Spleen (tissue), 7 donors: ENCODE data around the gene ELP1.

Source experiments
- CTCF ChIP-seq, 11 experiments: fragments of 200-600 bp in 7 of 11; fragments of 450-650 bp in 4 of 11; sonication (generic) in 4 of 11; IDR thresholded peaks in 8 of 11; conservative IDR thresholded peaks in 3 of 11; 1 replicate in 7 of 11; 2 replicates in 4 of 11; pipeline versions ENCODE4 v1.4.0 to v1.8.0; 2016 to 2021; ENCODE audit warnings: antibody characterized with exemption in 11 of 11, inconsistent platforms in 4 of 11, mild to moderate bottlenecking in 1 of 11
- POLR2A ChIP-seq, 3 donors: fragments of 450-650 bp; IDR thresholded peaks; one replicate each; pipeline ENCODE4 v1.5.1; 2017; ENCODE audit warnings: antibody characterized with exemption in 3 of 3, mild to moderate bottlenecking in 1 of 3
- donor health status: DM: no; HTN: no; CAD: no; lungs with moderate emphysema.
- donor health status: DM: no; HTN: no; CAD: no.
- donor health status: DM: no; HTN: no; CAD: no.

GRCh38 chr9:108933231-108933717 lies 650 bp downstream of the ELP1 start:
- TF ChIP-seq POLR2A (IDR thresholded peaks at IDR 0.05) = no peak
- TF ChIP-seq CTCF (IDR thresholded peaks at IDR 0.05 in 8 of 11, conservative IDR thresholded peaks at IDR 0.05 in 3 of 11) = no peak
